HG03060 (cell line): ENCODE results near the gene RPH3AL.
"Not testable (repeated sequence)": the region's sequence is repeated elsewhere in the genome, so short reads cannot be mapped to it uniquely, and the experiment has no call there.

ENCODE experiments used
- ATAC-seq: cut with Tn5 transposase; IDR thresholded peaks from one replicate; pipeline ENCODE4 v1.9.1; 2021; ENCODE audit warnings: low read depth, moderate number of reproducible peaks; ENCODE audit not compliant: unreplicated experiment

RPH3AL gene

DNA sequence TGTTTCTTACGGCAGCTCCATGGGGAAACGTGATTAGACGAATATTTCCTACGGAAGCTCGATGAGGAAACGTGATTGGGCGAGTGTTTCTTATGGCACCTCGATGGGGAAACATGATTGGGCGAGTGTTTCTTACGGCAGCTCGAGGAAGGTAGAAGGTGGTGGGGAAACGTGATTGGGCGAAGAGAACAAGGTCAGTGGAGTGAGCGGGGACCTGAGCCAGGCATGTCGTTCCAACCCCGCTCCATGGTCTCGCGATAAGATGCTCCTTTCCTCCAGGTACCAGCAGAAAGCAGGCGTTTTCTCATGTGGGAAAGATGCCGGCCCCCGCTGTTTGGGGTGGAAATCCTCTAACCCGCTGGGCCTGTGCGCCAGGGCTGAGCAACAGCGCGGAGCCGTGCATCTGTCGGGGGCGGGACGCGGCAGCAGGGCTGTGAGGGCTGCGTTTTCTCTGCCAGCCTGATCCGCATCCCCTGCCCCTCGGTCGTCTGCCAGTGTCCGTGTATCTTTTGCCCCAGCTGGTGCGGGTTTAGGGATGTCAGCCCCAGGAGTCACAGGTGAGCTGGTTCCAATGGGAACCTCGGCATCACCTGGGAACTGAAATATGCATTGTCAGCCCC is 145.6 kb downstream of the RPH3AL start:
- ATAC-seq, result no peak

DNA sequence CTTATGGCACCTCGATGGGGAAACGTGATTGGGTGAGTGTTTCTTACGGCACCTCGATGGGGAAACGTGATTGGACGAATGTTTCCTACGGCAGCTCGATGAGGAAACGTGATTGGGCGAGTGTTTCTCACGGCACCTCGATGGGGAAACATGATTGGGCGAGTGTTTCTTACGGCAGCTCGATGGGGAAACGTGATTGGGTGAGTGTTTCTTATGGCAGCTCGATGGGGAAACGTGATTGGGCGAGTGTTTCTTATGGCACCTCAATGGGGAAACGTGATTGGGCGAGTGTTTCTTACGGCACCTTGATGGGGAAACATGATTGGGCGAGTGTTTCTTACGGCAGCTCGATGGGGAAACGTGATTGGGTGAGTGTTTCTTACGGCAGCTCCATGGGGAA is 146.1 kb downstream of the RPH3AL start:
- not testable (repeated sequence) for ATAC-seq

DNA sequence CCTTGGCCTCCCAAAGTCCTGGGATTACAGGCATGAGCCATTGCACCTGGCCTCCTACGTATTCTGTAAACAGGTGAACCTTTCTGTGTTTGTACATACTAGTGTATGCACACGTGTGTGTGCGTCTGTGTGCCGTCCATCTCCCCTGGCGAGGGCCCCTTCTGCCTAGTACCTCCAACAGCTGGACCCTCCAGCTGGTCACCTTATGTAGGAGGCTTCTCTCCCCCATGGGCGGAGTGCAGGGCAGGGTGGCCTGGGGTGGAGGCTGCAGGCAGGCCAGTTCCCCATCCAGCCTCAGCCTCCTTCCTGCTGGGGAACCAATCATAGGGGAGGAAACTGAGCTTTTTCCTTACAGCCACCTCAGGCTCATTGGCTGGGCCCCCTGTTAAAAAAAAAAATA is 146.8 kb downstream of the RPH3AL start:
- ATAC-seq, result no peak

GRCh38 chr17:205148-205669 is 147.4 kb downstream of the RPH3AL start:
- no peak for ATAC-seq

GRCh38 chr17:204427-205147 is 148.0 kb downstream of the RPH3AL start:
- ATAC-seq, result no peak

DNA sequence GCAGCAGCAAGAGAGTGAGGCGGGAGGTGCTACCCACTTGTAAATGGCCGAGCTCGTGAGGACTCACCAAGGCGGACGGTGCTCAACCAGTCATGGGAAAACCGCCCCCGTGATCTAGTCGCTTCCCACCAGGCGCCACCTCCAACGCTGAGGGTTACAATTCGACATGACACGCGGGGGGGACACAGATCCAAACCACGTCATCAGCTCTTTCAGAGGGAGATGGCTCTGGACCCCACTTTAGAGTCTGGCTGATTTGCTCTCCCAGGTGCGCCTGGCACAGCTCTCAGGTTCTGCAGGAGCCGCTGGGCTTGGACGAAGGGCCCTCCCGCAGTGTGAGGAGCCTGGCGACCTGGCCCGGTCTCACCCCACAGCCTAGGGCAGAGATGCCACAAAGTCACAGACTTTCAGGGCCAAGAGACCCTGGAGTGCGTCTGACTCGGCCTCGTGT is 150.1 kb downstream of the RPH3AL start:
- no peak for ATAC-seq

DNA sequence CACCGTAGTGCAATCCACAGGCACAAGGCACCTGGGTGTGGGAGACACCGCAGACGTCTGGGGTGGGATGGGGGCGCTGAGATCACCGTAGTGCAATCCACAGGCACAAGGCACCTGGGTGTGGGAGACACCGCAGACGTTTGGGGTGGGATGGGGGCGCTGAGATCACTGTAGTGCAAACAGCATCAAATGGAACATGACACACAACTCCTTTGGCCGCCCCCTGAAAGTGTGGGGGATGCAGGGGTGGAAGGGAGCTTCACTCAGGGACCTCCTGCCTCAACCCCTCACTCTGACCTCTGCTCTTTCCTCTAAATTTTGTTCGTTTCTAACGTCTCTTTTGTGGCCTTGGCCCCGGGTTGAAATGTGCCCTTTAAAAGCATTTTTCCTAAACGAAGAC is 150.9 kb downstream of the RPH3AL start:
- not testable (repeated sequence) for ATAC-seq

DNA sequence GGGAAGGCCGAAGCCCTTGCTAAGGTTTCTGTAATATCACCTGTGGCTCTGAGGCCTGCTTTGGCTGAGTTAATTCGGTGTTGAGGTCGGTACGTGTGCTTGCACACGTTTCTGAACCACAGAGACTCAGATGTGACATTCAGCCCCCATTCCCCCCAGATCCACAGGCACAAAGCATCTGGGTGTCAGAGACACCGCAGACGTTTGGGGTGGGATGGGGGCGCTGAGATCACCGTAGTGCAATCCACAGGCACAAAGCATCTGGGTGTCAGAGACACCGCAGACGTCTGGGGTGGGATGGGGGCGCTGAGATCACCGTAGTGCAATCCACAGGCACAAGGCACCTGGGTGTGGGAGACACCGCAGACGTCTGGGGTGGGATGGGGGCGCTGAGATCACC is 151.3 kb downstream of the RPH3AL start:
- ATAC-seq, result not testable (repeated sequence)

- ATAC-seq, result no peak
Measured at GRCh38 chr17:200586-200985, 152.0 kb downstream of the RPH3AL start.

GRCh38 chr17:199806-200545 is 152.6 kb downstream of the RPH3AL start:
- ATAC-seq, result no peak

GRCh38 chr17:199191-199604 is 153.4 kb downstream of the RPH3AL start:
- ATAC-seq, result no peak

- ATAC-seq, result not testable (repeated sequence)
Measured at GRCh38 chr17:198225-198624, 154.4 kb downstream of the RPH3AL start.

- no peak for ATAC-seq
Measured at GRCh38 chr17:197352-197751, 155.3 kb downstream of the RPH3AL start.

- no peak for ATAC-seq
Measured at GRCh38 chr17:194828-195602, 157.6 kb downstream of the RPH3AL start.

DNA sequence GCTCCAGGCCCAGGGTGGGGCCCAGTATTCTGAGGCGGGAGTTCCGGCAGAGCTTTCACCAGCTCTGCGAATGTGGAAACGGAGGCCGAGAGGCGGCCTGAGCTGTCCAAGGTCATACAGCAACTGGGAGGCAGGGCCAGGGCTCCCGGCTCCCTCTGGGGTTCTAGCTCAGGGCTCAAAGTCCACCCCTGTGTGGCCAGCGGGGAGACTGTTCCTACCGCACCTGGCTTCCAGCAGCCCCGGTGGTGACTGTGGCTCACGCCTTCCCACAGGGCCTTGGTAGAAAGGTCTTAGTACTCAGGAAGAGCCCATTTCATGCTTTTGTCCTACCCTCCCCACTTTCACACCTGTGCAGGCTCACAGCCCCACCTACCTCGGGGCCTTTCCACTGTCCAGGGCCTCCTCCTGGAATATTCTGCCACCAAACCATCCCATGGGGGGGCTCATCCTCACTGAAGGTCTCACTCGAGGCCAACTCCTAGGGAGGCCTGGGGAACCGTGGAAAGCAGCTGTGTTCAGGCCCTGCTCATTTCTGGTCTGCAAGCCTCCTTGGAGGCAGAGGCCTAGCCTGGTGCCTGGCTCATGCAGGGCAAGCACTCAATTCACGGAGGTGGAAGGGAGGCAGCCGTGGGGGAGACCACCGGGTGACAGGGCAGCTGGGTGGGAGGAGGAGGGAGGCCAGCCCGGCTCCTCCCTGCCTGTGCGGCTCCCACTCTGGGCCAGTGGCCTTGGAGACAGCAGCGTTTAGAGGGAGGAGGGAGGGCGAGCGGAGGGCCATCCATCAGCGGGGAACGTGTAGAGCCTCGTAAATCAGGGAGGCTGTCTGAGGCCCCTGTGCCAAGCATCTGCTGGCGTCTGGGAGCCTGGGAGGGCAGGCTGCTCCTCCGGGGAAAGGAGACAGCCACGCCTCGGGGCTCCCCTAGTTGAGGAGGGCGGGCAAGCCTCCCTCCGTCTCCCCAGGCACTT is 158.5 kb downstream of the RPH3AL start:
- no peak for ATAC-seq

DNA sequence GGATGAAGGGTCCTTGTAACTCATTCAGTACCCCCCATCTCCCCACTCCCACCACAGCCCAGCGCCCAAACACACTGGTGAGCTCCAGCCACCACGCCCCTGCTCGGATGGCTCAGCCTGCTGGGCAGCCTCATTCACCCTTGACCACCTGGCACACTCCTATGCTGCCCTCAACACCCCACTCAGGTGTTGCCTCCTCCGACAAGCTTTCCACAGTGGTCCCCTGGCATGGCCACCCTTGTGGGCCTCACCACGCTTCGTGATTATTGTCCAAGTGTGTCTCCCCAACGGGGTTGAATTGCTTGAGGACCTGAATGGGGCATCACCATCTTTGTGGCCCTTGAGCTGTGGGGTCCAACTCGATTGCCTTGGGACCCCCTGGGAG is 159.2 kb downstream of the RPH3AL start:
- no peak for ATAC-seq

DNA sequence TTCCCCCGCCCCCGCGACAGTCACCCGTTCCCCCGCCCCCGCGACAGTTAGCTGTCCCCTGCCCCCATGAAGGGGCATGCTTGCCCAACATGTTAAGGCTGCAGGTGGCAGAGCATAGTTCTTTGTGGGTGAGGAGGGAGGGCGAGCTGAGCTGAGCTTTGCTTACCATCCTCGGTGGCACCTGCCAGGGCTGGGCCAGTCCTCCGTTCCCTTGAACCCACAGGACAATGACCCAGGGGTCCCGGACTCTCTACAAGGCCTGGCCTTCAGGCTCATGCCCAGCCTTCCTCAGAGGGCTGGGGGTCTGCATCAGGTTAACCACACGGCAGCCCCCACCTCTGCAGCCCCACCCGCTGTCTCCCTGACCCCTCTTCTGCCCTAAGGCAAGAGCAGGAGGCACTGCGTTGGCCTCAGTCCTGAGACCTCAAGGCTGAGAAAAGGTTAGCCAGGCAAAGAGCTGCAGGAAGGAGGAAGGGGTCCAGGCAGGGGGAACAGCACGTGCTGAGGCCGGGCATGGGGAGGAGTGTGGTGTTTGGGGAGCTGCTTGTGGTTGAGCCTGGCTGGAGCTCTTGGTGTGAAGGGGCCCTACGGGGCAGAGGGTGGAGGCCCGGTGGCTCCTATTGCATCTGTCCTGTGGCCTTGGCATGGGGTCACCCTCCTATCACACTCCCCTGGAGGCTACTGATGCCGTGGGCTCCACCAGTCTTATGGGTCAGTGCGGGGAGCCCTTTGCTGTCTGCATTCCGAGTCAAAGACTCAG is 159.8 kb downstream of the RPH3AL start:
- ATAC-seq, result no peak

DNA sequence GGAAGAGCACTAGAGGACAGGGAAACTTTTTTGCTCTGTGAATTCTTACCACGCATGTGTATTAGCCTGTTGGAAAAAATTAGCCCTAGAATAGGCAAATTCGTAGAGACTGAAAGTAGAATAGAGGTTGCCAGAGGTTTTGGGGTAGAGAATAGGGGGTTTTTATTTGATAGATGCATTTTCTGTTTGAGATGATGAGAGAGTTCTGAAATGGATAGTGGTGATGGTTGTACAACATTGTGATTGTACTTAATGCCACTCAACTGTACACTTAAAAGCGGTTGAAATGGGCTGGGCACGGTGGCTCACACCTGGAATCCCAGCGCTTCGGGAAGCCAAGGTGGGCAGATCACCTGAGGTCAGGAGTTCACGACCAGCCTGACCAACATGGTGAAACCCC is 163.2 kb downstream of the RPH3AL start:
- ATAC-seq, result no peak

DNA sequence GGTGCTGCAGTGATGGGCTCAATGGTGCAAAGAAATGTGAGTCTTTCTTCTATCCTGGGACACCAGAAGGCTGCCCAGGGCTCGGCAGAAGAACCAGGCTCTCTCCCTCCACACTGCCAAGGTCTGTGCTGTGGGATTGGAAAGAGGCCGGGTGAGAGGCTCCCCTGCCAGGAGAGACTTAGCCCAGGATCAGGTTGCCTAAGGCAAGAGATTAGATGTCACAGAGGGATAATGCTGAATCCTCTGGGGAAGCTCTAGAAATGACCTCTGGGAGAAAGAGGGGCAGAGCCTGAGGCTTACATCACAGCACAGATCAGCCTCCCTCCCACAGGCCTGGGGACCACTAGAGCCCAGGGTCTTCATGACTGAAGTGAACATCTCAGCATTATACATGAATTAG is 165.5 kb downstream of the RPH3AL start:
- no peak for ATAC-seq
